GM12878 (cell line): Measurements from ENCODE around the gene OR51I2. TPM values are rescaled to one million over a fixed set of nuclear protein-coding genes. Genes with fewer than 3 reads are reported as not detected.

ENCODE experiments used
- CBFB ChIP-seq: IDR thresholded peaks from 2 replicates; pipeline ENCODE4 v1.6.1; 2016; ENCODE audit warnings: antibody characterized with exemption, low read depth
- E2F8 ChIP-seq: fragments of 450-650 bp; IDR thresholded peaks from 2 replicates; pipeline ENCODE4 v1.6.1; 2018; ENCODE audit warnings: mild to moderate bottlenecking, low read depth, moderate library complexity; ENCODE audit not compliant: partially characterized antibody
- E4F1 ChIP-seq: fragments of 450-650 bp; IDR thresholded peaks from 2 replicates; pipeline ENCODE4 v1.6.1; 2018; ENCODE audit warnings: borderline replicate concordance, mild to moderate bottlenecking; ENCODE audit not compliant: partially characterized antibody
- ESRRA ChIP-seq: IDR thresholded peaks from 2 replicates; pipeline ENCODE4 v1.6.1; 2012; ENCODE audit warnings: mild to moderate bottlenecking, low read length, improper control_type of control experiment
- PBX3 ChIP-seq: IDR thresholded peaks from 2 replicates; pipeline ENCODE4 v1.6.1; 2011; ENCODE audit warnings: mild to moderate bottlenecking, low read depth, low read length, moderate library complexity; ENCODE audit not compliant: insufficient replicate concordance
- POLR2AphosphoS5 ChIP-seq: IDR thresholded peaks from 2 replicates; pipeline ENCODE4 v1.6.1; 2011; ENCODE audit warnings: mild to moderate bottlenecking, low read length, inconsistent platforms
- PRDM15 ChIP-seq: fragments of 450-650 bp; formaldehyde crosslinking; IDR thresholded peaks from 2 replicates; pipeline ENCODE4 v1.4.0; 2020; ENCODE audit warnings: mild to moderate bottlenecking, moderate library complexity
- SMAD1 ChIP-seq: fragments of 450-650 bp; IDR thresholded peaks from 2 replicates; pipeline ENCODE4 v1.6.1; 2018; ENCODE audit warnings: mild to moderate bottlenecking, low read depth; ENCODE audit not compliant: partially characterized antibody
- polyA plus RNA-seq, 11 experiments: library from polyadenylated mRNA; depleted of rRNA in 4 of 11; unstranded in 6 of 11; stranded (reverse) in 5 of 11; fragments of >200 nt; fragmentation: Nextera tagmentation in 4 of 11; fragmentation: Illumina TruSeq in 1 of 11; extraction: Ambion mirVana in 4 of 11; extraction: Trizol in 1 of 11; gene quantifications; 1 replicate in 1 of 11; 2 replicates in 10 of 11; pipeline versions ENCODE4 v1.2.1 to v1.2.3, GENCODE V29; 2011 to 2016; ENCODE audit warnings: inconsistent platforms in 2 of 11, missing spikeins in 2 of 11, low read depth in 1 of 11
- total RNA-seq, 4 experiments: library from RNA; depleted of rRNA in 3 of 4; stranded (reverse); fragments of >200 nt in 3 of 4; fragmentation: Illumina TruSeq in 1 of 4; extraction: Trizol in 1 of 4; gene quantifications; 2 replicates each; pipeline versions ENCODE4 v1.2.1 to v1.2.3, GENCODE V29; 2013 to 2021

The OR51I2 gene
- total and polyA plus RNA-seq, 10 of the 15 experiments (the other 5 are each of a cell fraction or from before 2014, with no cell fraction given), result not detected

- no peak for TF ChIP-seq E2F8
- no peak for TF ChIP-seq PRDM15 (CRISPR knock-in tag)
- TF ChIP-seq POLR2AphosphoS5, result no peak
- TF ChIP-seq E4F1, result no peak
- TF ChIP-seq PBX3, result no peak
- no peak for TF ChIP-seq ESRRA
- TF ChIP-seq SMAD1, result no peak
- TF ChIP-seq CBFB, result no peak
Measured at GRCh38 chr11:5460983-5461621, 12.0 kb downstream of the OR51I2 start (continued).
